ENCODE results near the gene SLC35E3. TPM values are rescaled to one million over a fixed set of nuclear protein-coding genes. Genes with fewer than 3 reads are reported as not detected.

SLC35E3 gene
- total and polyA plus RNA-seq, 7 donors: under 0.01 to 5.3 (median 1.8) TPM

- WGBS, 2 donors: 94 to 95% methylated on average over 2 of the region's 2 CpGs
- Histone ChIP-seq H3K9me3 (no peaks in the 10 kb centered on the region), H3K27me3 (no peaks in the 10 kb centered on the region), H3K36me3 (no peaks in the 10 kb centered on the region), H3K27ac (no peak overlapping the region), H3K4me1 (no peaks in the 10 kb centered on the region), H3K4me3 (no peak overlapping the region)
- intact Hi-C loops (cut with DNase I): no loop called here
- TF ChIP-seq EP300 (IDR thresholded peaks at IDR 0.05) (no peak), CTCF (IDR thresholded peaks at IDR 0.05) (no peak), POLR2A (IDR thresholded peaks at IDR 0.05) (no peak), POLR2AphosphoS5 (IDR thresholded peaks at IDR 0.05) (no peak)
- no peak for DNase-seq
These were observed 46.0 kb downstream of the SLC35E3 start for GRCh38 chr12:68791897-68792481.

GRCh38 chr12:68792952-68793351, 47.0 kb downstream of the SLC35E3 start:
- Histone ChIP-seq H3K4me1 (no peaks in the 10 kb centered on the region), H3K27ac (no peak overlapping the region), H3K9me3 (no peaks in the 10 kb centered on the region), H3K4me3 (no peak overlapping the region), H3K36me3 (no peaks in the 10 kb centered on the region), H3K27me3 (no peaks in the 10 kb centered on the region)
- no peak for DNase-seq
- TF ChIP-seq POLR2AphosphoS5 (IDR thresholded peaks at IDR 0.05) (no peak), CTCF (IDR thresholded peaks at IDR 0.05) (no peak), POLR2A (IDR thresholded peaks at IDR 0.05) (no peak), EP300 (IDR thresholded peaks at IDR 0.05) (no peak)
- intact Hi-C loops (cut with DNase I): no loop called here
- WGBS, 2 donors: 66 to 77% methylated on average over 2 of the region's 2 CpGs

- 92 to 96% methylated on average over 4 of the region's 4 CpGs for WGBS, 2 donors
- Histone ChIP-seq H3K4me1 (no peaks in the 10 kb centered on the region), H3K27ac (no peak overlapping the region), H3K27me3 (no peaks in the 10 kb centered on the region), H3K36me3 (no peaks in the 10 kb centered on the region), H3K4me3 (no peak overlapping the region), H3K9me3 (no peaks in the 10 kb centered on the region)
- no peak for DNase-seq
- intact Hi-C loops (cut with DNase I): no loop called here
- TF ChIP-seq EP300 (IDR thresholded peaks at IDR 0.05) (no peak), POLR2A (IDR thresholded peaks at IDR 0.05) (no peak), POLR2AphosphoS5 (IDR thresholded peaks at IDR 0.05) (no peak), CTCF (IDR thresholded peaks at IDR 0.05) (no peak)
These were observed 47.5 kb downstream of the SLC35E3 start for GRCh38 chr12:68793436-68793835.

GRCh38 chr12:68793975-68794652, 48.1 kb downstream of the SLC35E3 start:
- WGBS, 2 donors: 93 to 94% methylated on average over 4 of the region's 4 CpGs

More at GRCh38 chr12:68793975-68794652, 48.1 kb downstream of the SLC35E3 start:
- Histone ChIP-seq H3K4me3 (no peak overlapping the region), H3K4me1 (no peaks in the 10 kb centered on the region), H3K9me3 (no peaks in the 10 kb centered on the region), H3K27ac (no peak overlapping the region), H3K27me3 (no peaks in the 10 kb centered on the region), H3K36me3 (no peaks in the 10 kb centered on the region)
- intact Hi-C loops (cut with DNase I): no loop called here
- no peak for DNase-seq
- TF ChIP-seq CTCF (IDR thresholded peaks at IDR 0.05) (no peak), POLR2AphosphoS5 (IDR thresholded peaks at IDR 0.05) (no peak), POLR2A (IDR thresholded peaks at IDR 0.05) (no peak), EP300 (IDR thresholded peaks at IDR 0.05) (no peak)

Data from sigmoid colon (tissue), 7 donors.